Midbrain (tissue), 1 donor: ENCODE measurements around the gene CNKSR3.

Source experiments
- DNase-seq: peaks from one replicate; lab custom pipeline; 2025; lab: John Stamatoyannopoulos, UW

Gene CNKSR3

GRCh38 chr6:154479351-154479769 lies 31.1 kb downstream of the CNKSR3 start:
- DNase-seq, result no peak

DNA sequence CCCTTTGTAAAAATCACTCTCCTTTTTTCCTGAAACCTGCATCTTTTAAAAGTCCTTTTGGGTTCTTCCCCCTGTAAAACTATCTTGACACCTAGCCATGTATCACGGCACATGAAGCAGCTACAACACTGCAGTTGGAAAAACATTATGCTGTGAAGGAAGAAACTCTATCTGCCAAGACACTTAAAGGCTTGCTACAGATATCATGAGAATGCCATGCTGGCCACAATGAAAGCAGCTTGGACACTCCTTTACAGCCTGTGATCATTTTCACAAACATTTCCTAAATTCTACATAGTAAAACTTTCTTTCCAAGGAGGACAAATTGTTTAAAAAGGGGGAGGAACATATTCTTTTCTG lies 31.8 kb downstream of the CNKSR3 start:
- DNase-seq, result no peak

- peak; percentile 21 for DNase-seq
Observed at GRCh38 chr6:154478021-154478700, 32.3 kb downstream of the CNKSR3 start.

- DNase-seq, result no peak
Observed at GRCh38 chr6:154476494-154476893, 34.0 kb downstream of the CNKSR3 start.

DNA sequence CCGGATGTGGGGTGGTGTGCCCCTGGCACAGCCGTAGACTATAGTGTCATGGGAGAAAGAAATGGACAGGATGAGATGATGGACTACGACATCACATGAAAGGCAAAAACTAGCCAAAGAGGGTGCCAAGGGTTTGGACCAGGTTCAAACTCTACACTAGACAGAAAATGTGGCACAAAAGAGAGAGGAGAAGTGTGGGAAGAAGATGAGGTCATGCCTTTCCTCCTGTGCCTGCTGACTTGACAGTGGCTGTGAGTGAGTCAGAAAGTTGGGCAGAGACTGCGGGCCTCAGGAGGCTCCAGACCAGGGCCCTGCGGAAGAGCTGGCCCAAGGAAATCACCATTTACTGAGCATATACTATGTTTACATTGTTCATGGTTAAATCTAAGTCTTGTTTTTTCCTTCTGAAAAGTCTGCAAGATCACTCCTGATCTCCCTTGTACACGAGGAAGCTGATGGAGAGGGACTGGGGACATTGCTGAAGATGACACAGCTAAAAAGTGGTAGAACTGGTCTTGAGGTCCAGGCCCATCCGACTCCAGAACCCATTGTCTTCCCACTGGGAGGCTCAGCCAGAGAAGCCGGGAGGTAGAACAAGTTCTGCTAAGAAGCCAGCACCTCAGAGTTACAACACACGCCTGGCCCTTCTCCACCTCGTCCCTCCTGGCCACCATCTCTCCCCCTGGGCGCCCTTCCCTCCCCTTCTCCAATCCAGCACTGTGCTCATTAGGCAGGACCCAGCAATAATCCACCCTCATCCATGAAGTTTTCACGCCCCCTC lies 35.6 kb downstream of the CNKSR3 start:
- DNase-seq, result no peak

GRCh38 chr6:154473324-154473723 lies 37.2 kb downstream of the CNKSR3 start:
- DNase-seq, result no peak

GRCh38 chr6:154471609-154472362 lies 38.7 kb downstream of the CNKSR3 start:
- no peak for DNase-seq

DNA sequence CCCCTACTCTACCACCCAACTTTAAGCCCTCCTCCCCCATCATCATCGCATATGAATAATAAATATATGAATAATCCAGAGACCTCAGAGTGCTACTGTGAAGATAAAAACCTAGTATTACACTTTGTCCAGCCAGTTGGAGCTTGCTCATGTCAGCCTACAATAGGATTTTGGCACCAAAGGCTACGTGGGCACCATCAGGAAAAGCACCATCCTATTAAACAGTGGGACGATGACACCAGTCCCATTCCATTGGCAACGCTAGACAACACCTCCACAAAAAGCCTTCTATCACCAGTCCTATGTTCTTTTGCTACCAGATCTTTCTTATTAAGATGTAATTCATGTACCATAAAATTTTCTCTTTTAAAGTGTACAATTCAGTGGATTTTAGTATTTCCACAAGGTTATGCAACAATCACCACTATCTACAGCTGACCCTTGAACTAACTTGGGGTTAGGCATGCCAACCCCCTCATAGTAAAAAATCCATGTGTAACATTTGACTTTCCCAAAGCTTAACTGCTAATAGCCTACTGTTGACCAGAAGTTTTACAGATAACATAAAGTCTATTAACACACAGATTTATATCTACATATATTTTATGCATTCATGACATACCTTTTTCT lies 41.1 kb downstream of the CNKSR3 start:
- DNase-seq, result no peak

GRCh38 chr6:154468760-154469159 lies 41.7 kb downstream of the CNKSR3 start:
- no peak for DNase-seq

DNA sequence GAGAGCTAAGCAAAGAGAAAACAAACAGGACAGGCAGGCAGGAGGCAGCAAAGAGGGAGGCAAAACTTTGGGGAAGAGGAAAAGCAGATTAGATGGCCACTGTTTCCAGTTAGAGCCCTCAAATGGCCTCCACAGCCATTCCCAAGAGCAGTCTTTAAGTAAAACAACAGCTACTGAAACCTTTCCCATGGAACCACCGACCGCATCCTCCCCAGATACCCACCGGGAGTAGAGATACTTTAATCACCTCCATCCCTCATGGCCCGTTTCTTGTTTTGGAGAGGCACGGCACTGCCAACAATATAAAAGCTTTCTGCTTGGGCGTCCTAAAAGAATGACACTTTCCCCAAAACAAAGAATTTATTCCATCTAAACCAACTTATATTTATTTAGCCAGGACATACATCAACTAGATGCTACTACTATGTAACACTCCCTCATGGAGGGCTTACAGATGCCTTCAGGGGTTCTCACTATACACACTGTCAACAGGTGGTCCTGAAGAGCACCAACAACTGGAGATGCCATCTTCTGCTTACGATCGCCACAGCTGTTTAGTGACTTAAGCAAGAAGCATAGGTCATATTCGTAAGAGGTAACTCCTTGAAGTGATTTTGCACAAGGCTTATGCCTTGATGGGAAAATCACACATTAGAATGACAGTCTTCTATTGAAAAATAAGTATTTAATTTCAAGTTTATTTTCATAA lies 43.4 kb downstream of the CNKSR3 start:
- DNase-seq, result no peak

GRCh38 chr6:154466139-154466538 lies 44.3 kb downstream of the CNKSR3 start:
- DNase-seq, result no peak

DNA sequence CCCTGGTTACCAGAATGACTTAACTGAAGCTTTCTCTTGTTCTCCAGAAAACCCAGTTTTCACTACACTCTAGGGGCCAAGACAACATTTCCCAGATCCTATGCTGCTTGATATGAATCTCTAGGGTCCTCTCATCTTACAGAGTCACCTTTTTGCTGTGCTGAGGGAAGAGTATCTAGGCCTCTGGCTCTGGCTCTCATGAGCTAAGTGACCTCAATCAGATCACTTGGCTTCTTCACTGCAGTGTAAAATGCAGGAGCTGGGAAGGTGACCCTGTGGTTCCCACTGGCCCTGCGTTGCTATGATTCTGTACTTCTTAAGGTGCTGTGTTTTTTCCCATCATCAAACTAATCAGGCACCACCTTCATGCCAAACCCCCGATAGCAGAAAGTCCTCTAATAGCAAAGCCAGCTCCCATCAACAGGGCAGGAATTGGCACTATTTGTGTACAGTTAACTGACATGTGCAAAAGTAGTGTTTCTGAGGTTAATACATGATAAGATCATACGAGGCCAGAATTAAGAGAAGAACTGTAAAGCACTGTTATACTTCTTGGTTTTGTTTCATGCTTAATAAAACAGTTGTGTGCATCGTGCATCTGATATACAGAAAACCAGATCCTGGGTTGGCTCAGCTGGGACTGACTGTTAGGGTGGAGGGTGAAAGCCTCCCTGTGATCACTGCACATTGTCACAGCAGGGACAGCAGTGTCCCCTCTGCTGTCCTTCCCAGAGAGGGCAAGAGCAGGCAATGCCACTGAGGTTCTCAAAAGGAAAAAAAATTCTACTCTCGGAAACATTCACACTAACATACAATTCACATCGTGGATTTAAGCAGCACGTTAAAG lies 46.7 kb downstream of the CNKSR3 start:
- no peak for DNase-seq

DNA sequence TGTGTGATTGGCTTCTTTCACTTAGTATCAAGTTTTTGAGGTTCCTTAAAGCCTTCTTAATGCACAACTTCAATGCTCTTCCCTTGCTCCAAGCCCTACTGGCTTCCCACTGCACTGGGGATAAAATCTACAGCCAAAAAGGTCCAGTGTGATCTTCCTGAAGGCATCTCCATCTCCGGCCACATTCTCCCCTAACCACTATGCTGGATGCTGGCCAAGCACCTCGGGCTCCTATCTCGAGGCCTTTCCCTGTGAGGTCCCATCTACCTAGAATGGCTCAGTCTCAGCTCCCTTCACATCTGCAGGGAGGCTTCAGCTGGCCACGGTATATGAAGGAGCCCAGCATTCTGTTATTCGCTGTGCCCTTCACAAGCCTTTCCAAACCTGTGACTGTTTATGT lies 48.1 kb downstream of the CNKSR3 start:
- no peak for DNase-seq

DNA sequence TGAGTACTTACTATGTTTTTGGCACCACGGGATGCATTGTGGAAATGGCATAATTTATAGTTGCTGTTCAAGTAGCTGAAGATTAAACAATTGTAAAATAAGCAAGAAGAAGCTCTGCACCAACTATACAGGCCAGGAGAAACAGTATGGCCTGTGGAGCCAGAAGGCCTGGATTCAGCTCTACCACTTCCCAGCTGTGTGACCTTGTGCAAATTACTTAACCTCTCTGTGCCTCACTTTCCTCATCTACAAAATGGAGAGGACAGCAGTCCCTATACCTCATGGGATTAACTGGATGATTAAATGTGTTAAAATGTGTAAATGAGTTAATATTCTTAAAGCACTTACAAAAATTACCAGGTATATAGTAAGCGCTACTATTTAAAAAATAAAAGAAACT lies 49.1 kb downstream of the CNKSR3 start:
- no peak for DNase-seq

- DNase-seq, result no peak
Observed at GRCh38 chr6:154460306-154461071, 50.0 kb downstream of the CNKSR3 start.

GRCh38 chr6:154459513-154459912 lies 51.0 kb downstream of the CNKSR3 start:
- no peak for DNase-seq

DNA sequence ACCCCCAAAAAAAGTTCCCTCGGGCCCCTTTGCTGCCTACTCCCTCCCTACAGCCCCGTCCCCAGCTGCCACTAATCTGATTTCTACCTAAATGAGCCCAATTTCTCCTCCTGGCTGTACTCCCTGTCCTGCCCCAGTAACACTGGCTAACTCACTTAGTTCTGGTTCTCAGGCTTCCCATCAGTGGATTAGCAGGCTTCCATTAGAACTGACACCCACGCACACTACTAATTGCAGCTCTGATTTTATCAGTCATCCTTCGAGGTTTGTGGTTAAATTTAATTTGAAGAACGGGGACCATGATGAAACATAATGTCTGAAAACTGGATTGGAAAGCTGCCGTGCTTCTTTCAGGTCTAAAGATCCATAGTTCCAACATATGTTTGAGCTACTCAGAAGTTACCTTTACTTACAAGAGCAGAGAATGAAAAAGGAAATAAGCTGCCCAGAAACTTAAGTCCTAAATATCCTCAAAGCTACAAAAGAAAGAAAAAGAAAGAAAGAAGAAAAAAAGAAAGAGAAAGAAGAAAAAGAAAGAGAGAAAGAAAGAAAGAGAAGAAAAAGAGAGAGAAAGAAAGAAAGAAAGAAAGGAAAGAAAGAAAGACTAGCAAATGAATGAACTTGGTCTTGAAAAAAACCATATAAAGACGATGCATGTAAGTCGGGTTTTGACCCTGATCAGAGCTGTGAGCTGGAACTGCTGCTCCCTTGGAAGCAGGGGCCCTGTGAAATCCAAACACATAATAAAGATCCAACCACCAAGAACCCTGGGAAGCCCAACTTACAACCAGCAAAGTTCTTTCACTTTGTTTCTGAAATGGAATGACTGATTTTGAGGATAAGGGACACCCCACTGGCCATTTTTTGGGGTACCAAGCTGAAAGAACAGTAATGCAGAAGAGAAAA lies 51.7 kb downstream of the CNKSR3 start:
- no peak for DNase-seq

GRCh38 chr6:154457881-154458284 lies 52.6 kb downstream of the CNKSR3 start:
- no peak for DNase-seq
